HG03045 (cell line): ENCODE results near the gene SSX2.
"Not testable (repeated sequence)": the region's sequence is repeated elsewhere in the genome, so short reads cannot be mapped to it uniquely, and the experiment has no call there.

Source experiments
- ATAC-seq: cut with Tn5 transposase; IDR thresholded peaks from one replicate; pipeline ENCODE4 v1.9.1; 2021; ENCODE audit warnings: mild to moderate bottlenecking, moderate library complexity; ENCODE audit not compliant: unreplicated experiment

The SSX2 gene

GRCh38 chrX:52707078-52707477, at the start of gene SSX2:
SSX2 (minus strand) TSS chrX:52707178; CDS start chrX:52705749, 1,429 bp downstream.
- ATAC-seq = not testable (repeated sequence)

- not testable (repeated sequence) for ATAC-seq
These were observed 44.0 kb upstream of the SSX2 start, which contains the start of gene SSX2B for GRCh38 chrX:52750952-52751351. SSX2B (plus strand) TSS chrX:52751252; CDS start chrX:52752681, 1,429 bp downstream.

- ATAC-seq = not testable (repeated sequence)
These were observed 14.9 kb downstream of the SSX2 start for GRCh38 chrX:52692034-52692433.

GRCh38 chrX:52662218-52662617, 44.8 kb downstream of the SSX2 start:
- not testable (repeated sequence) for ATAC-seq

- ATAC-seq = not testable (repeated sequence)
These were observed 51.5 kb downstream of the SSX2 start for GRCh38 chrX:52655475-52655874.

GRCh38 chrX:52654800-52655199, 52.2 kb downstream of the SSX2 start, which contains the start of gene SSX7:
SSX7 (minus strand) TSS chrX:52654900; CDS start chrX:52653472, 1,428 bp downstream.
- ATAC-seq = not testable (repeated sequence)

- ATAC-seq = not testable (repeated sequence)
These were observed 56.3 kb downstream of the SSX2 start for GRCh38 chrX:52650676-52651075.

GRCh38 chrX:52648956-52649355, 58.0 kb downstream of the SSX2 start:
- ATAC-seq = not testable (repeated sequence)
